GM12891 (cell line): ENCODE data around the gene LCN15.

Experiments used
- PAX5 ChIP-seq: IDR thresholded peaks from 2 replicates; pipeline ENCODE4 v1.6.1; 2011; ENCODE audit warnings: low read length, moderate library complexity, mild to moderate bottlenecking; ENCODE audit not compliant: insufficient read depth, severe bottlenecking
- POLR2A ChIP-seq: IDR thresholded peaks from 2 replicates; pipeline ENCODE4 v1.6.1; 2011; ENCODE audit warnings: low read depth, low read length, control low read depth
- POLR2AphosphoS5 ChIP-seq: IDR thresholded peaks from 2 replicates; pipeline ENCODE4 v1.6.1; 2011; ENCODE audit warnings: low read depth, low read length, control low read depth
- POU2F2 ChIP-seq: IDR thresholded peaks from 2 replicates; pipeline ENCODE4 v1.6.1; 2011; ENCODE audit warnings: low read depth, mild to moderate bottlenecking, control low read depth, low read length, moderate library complexity
- SPI1 ChIP-seq: IDR thresholded peaks from 2 replicates; pipeline ENCODE4 v1.6.1; 2011; ENCODE audit warnings: low read depth, low read length, control low read depth
- TAF1 ChIP-seq: IDR thresholded peaks from 2 replicates; pipeline ENCODE4 v1.6.1; 2011; ENCODE audit warnings: low read depth, low read length, control low read depth

GRCh38 chr9:136760424-136760823 is 3.9 kb downstream of the LCN15 start:
- TF ChIP-seq POLR2A (no peak), POLR2AphosphoS5 (no peak), TAF1 (no peak), SPI1 (no peak), PAX5 (no peak), POU2F2 (no peak)
